HepG2 (cell line): ENCODE measurements around the gene ACTN4.

Source experiments
- CHD4 ChIP-seq: fragments of 200-600 bp; sonication (generic); IDR thresholded peaks from 2 replicates; pipeline ENCODE4 v1.7.0; 2017; ENCODE audit warnings: mild to moderate bottlenecking, low read length, borderline replicate concordance
- FOXM1 ChIP-seq: sonication (generic); formaldehyde crosslinking; IDR thresholded peaks from 2 replicates; pipeline ENCODE4 v1.5.0; 2020; ENCODE audit warnings: missing genetic modification reagents
- HNRNPLL ChIP-seq: fragments of 200-400 bp; formaldehyde crosslinking; IDR thresholded peaks from 2 replicates; pipeline ENCODE4 v1.6.1; 2017; ENCODE audit warnings: mild to moderate bottlenecking, low read depth, low read length; ENCODE audit not compliant: poor library complexity, severe bottlenecking
- MAZ ChIP-seq, 2 experiments: sonication (generic) in 1 of 2; formaldehyde crosslinking in 1 of 2; IDR thresholded peaks; 2 replicates each; pipeline versions ENCODE4 v1.5.0 to v1.6.1; 2012 to 2020; ENCODE audit warnings: low read depth in 2 of 2, mild to moderate bottlenecking in 2 of 2, borderline replicate concordance in 1 of 2, improper control_type of control experiment in 1 of 2, low read length in 1 of 2, missing genetic modification reagents in 1 of 2, moderate library complexity in 1 of 2
- RELA ChIP-seq: sonication (generic); formaldehyde crosslinking; IDR thresholded peaks from 2 replicates; pipeline ENCODE4 v1.4.0; 2020; ENCODE audit warnings: missing genetic modification reagents
- RFX5 ChIP-seq: IDR thresholded peaks from 2 replicates; pipeline ENCODE4 v1.6.1; 2011; ENCODE audit warnings: low read depth, low read length, improper control_type of control experiment
- ZNF124 ChIP-seq: sonication (generic); formaldehyde crosslinking; IDR thresholded peaks from 2 replicates; pipeline ENCODE4 v1.4.0; 2020; ENCODE audit warnings: missing genetic modification reagents
- ZNF33A ChIP-seq: sonication (generic); formaldehyde crosslinking; IDR thresholded peaks from 2 replicates; pipeline ENCODE4 v1.5.1; 2020; ENCODE audit warnings: missing genetic modification reagents, mild to moderate bottlenecking, moderate library complexity, borderline replicate concordance
- TF ChIP-seq, protein P1 (sequence below): IDR thresholded peaks from 2 replicates; pipeline ENCODE4 v1.6.1; 2012; ENCODE audit warnings: inconsistent platforms
- TF ChIP-seq, protein P2 (sequence below): sonication (generic); formaldehyde crosslinking; IDR thresholded peaks from 2 replicates; pipeline ENCODE4 v1.9.0; 2021; ENCODE audit warnings: missing genetic modification reagents, borderline replicate concordance
- TF ChIP-seq, protein P3 (sequence below): sonication (generic); formaldehyde crosslinking; IDR thresholded peaks from 2 replicates; pipeline ENCODE4 v1.5.0; 2020; ENCODE audit warnings: mild to moderate bottlenecking, missing genetic modification reagents, moderate library complexity
- TF ChIP-seq, protein P4 (sequence below), 2 experiments: sonication (generic) in 1 of 2; formaldehyde crosslinking in 1 of 2; IDR thresholded peaks; 2 replicates each; pipeline versions ENCODE4 v1.5.1 to v1.6.1; 2011 to 2020; ENCODE audit warnings: borderline replicate concordance in 1 of 2, low read depth in 1 of 2, low read length in 1 of 2, mild to moderate bottlenecking in 1 of 2, missing genetic modification reagents in 1 of 2, moderate library complexity in 1 of 2
- TF ChIP-seq, protein P5 (sequence below): sonication (generic); formaldehyde crosslinking; IDR thresholded peaks from 2 replicates; pipeline ENCODE4 v1.9.0; 2022; ENCODE audit warnings: missing genetic modification reagents, mild to moderate bottlenecking, borderline replicate concordance
- TF ChIP-seq, protein P6 (sequence below): IDR thresholded peaks from 2 replicates; pipeline ENCODE4 v1.6.1; 2012; ENCODE audit warnings: low read depth, low read length, improper control_type of control experiment

DNA sequence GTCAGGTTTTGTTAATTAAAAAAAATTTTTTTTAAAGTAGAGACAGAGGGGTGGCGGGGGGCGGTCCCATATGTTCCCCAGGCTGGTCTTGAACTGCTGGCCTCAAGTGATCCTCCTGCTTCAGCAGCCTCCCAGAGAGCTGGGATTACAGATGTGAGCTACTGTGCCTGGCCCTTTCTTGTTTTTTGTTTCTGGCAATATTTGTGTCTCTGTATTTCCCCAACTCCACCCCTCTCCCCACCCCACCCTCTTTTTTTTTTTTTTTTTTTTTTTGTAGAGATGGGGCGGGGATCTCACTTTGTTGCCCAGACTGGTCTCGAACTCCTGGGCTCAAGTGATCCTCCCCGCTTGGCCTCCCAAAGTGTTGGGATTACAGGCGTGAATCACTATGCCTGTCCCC, 97.4 kb downstream of the ACTN4 start:
- TF ChIP-seq, protein P1, sequence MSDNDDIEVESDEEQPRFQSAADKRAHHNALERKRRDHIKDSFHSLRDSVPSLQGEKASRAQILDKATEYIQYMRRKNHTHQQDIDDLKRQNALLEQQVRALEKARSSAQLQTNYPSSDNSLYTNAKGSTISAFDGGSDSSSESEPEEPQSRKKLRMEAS: no peak
- TF ChIP-seq ZNF33A (no peak), ZNF124 (no peak), CHD4 (no peak), RFX5 (no peak), MAZ (IDR thresholded peaks at IDR 0.05; ENCODE audit: borderline replicate concordance, low read depth, low read length) (no peak), MAZ (CRISPR knock-in tag; IDR thresholded peaks at IDR 0.05; ENCODE audit: low read depth) (no peak), FOXM1 (CRISPR knock-in tag) (no peak), HNRNPLL (no peak), RELA (CRISPR knock-in tag) (no peak)
- TF ChIP-seq, protein P2, sequence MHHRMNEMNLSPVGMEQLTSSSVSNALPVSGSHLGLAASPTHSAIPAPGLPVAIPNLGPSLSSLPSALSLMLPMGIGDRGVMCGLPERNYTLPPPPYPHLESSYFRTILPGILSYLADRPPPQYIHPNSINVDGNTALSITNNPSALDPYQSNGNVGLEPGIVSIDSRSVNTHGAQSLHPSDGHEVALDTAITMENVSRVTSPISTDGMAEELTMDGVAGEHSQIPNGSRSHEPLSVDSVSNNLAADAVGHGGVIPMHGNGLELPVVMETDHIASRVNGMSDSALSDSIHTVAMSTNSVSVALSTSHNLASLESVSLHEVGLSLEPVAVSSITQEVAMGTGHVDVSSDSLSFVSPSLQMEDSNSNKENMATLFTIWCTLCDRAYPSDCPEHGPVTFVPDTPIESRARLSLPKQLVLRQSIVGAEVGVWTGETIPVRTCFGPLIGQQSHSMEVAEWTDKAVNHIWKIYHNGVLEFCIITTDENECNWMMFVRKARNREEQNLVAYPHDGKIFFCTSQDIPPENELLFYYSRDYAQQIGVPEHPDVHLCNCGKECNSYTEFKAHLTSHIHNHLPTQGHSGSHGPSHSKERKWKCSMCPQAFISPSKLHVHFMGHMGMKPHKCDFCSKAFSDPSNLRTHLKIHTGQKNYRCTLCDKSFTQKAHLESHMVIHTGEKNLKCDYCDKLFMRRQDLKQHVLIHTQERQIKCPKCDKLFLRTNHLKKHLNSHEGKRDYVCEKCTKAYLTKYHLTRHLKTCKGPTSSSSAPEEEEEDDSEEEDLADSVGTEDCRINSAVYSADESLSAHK (CRISPR knock-in tag): no peak
- TF ChIP-seq, protein P3, sequence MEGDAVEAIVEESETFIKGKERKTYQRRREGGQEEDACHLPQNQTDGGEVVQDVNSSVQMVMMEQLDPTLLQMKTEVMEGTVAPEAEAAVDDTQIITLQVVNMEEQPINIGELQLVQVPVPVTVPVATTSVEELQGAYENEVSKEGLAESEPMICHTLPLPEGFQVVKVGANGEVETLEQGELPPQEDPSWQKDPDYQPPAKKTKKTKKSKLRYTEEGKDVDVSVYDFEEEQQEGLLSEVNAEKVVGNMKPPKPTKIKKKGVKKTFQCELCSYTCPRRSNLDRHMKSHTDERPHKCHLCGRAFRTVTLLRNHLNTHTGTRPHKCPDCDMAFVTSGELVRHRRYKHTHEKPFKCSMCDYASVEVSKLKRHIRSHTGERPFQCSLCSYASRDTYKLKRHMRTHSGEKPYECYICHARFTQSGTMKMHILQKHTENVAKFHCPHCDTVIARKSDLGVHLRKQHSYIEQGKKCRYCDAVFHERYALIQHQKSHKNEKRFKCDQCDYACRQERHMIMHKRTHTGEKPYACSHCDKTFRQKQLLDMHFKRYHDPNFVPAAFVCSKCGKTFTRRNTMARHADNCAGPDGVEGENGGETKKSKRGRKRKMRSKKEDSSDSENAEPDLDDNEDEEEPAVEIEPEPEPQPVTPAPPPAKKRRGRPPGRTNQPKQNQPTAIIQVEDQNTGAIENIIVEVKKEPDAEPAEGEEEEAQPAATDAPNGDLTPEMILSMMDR (CRISPR knock-in tag): no peak
- TF ChIP-seq, protein P4, sequence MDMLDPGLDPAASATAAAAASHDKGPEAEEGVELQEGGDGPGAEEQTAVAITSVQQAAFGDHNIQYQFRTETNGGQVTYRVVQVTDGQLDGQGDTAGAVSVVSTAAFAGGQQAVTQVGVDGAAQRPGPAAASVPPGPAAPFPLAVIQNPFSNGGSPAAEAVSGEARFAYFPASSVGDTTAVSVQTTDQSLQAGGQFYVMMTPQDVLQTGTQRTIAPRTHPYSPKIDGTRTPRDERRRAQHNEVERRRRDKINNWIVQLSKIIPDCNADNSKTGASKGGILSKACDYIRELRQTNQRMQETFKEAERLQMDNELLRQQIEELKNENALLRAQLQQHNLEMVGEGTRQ (IDR thresholded peaks at IDR 0.05; ENCODE audit: low read depth, low read length): no peak
- TF ChIP-seq, protein P4 (CRISPR knock-in tag; IDR thresholded peaks at IDR 0.05; ENCODE audit: borderline replicate concordance): no peak
- TF ChIP-seq, protein P5, sequence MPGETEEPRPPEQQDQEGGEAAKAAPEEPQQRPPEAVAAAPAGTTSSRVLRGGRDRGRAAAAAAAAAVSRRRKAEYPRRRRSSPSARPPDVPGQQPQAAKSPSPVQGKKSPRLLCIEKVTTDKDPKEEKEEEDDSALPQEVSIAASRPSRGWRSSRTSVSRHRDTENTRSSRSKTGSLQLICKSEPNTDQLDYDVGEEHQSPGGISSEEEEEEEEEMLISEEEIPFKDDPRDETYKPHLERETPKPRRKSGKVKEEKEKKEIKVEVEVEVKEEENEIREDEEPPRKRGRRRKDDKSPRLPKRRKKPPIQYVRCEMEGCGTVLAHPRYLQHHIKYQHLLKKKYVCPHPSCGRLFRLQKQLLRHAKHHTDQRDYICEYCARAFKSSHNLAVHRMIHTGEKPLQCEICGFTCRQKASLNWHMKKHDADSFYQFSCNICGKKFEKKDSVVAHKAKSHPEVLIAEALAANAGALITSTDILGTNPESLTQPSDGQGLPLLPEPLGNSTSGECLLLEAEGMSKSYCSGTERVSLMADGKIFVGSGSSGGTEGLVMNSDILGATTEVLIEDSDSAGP (CRISPR knock-in tag): no peak
- TF ChIP-seq, protein P6, sequence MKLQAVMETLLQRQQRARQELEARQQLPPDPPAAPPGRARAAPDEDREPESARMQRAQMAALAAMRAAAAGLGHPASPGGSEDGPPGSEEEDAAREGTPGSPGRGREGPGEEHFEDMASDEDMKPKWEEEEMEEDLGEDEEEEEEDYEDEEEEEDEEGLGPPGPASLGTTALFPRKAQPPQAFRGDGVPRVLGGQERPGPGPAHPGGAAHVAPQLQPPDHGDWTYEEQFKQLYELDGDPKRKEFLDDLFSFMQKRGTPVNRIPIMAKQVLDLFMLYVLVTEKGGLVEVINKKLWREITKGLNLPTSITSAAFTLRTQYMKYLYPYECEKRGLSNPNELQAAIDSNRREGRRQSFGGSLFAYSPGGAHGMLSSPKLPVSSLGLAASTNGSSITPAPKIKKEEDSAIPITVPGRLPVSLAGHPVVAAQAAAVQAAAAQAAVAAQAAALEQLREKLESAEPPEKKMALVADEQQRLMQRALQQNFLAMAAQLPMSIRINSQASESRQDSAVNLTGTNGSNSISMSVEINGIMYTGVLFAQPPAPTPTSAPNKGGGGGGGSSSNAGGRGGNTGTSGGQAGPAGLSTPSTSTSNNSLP: no peak
